Tibial artery (tissue), 4 donors: Measurements from ENCODE around the gene PCK1.

Source experiments
- DNase-seq, 2 donors: peaks; one replicate each; pipeline ENCODE4 v3.0.0-alpha.2; 2019
- H3K27ac ChIP-seq, 2 donors: fragments of 200-600 bp; sonication (generic) in 1 of 2; 1 replicate in 1 of 2; 2 replicates in 1 of 2; pipeline ENCODE4 v1.5.1; 2018 to 2019; ENCODE audit warnings: mild to moderate bottlenecking in 1 of 2
- H3K27me3 ChIP-seq, 2 donors: fragments of 200-600 bp; sonication (generic) in 1 of 2; one replicate each; pipeline versions ENCODE4 v1.5.1 to v1.6.0; 2016 to 2019
- H3K36me3 ChIP-seq, 3 donors: fragments of 200-600 bp; sonication (generic) in 2 of 3; one replicate each; pipeline ENCODE4 v1.5.1; 2016 to 2019; ENCODE audit warnings: mild to moderate bottlenecking in 2 of 3
- H3K4me1 ChIP-seq, 4 donors: fragments of 200-600 bp; sonication (generic) in 2 of 4; 1 replicate in 3 of 4; 2 replicates in 1 of 4; pipeline ENCODE4 v1.5.1; 2016 to 2019
- H3K4me3 ChIP-seq, 2 donors: fragments of 200-600 bp; sonication (generic) in 1 of 2; 1 replicate in 1 of 2; 2 replicates in 1 of 2; pipeline ENCODE4 v1.5.1; 2018 to 2019; ENCODE audit warnings: mild to moderate bottlenecking in 2 of 2
- H3K9me3 ChIP-seq, 3 donors: fragments of 200-600 bp; sonication (generic) in 1 of 3; one replicate each; pipeline ENCODE4 v1.5.1; 2016 to 2019
- CTCF ChIP-seq, 2 experiments: fragments of 200-600 bp in 1 of 2; fragments of 450-650 bp in 1 of 2; IDR thresholded peaks; one replicate each; pipeline ENCODE4 v1.5.1; 2017 to 2019; ENCODE audit warnings: antibody characterized with exemption in 2 of 2, mild to moderate bottlenecking in 1 of 2, moderate library complexity in 1 of 2
- intact Hi-C: fragments of 100-400 bp; cut with DNase I; formaldehyde crosslinking; loops from one replicate; pipeline ENCODE4 v1.15.0; 2023; ENCODE audit warnings: low total_unique reads

The PCK1 gene

DNA sequence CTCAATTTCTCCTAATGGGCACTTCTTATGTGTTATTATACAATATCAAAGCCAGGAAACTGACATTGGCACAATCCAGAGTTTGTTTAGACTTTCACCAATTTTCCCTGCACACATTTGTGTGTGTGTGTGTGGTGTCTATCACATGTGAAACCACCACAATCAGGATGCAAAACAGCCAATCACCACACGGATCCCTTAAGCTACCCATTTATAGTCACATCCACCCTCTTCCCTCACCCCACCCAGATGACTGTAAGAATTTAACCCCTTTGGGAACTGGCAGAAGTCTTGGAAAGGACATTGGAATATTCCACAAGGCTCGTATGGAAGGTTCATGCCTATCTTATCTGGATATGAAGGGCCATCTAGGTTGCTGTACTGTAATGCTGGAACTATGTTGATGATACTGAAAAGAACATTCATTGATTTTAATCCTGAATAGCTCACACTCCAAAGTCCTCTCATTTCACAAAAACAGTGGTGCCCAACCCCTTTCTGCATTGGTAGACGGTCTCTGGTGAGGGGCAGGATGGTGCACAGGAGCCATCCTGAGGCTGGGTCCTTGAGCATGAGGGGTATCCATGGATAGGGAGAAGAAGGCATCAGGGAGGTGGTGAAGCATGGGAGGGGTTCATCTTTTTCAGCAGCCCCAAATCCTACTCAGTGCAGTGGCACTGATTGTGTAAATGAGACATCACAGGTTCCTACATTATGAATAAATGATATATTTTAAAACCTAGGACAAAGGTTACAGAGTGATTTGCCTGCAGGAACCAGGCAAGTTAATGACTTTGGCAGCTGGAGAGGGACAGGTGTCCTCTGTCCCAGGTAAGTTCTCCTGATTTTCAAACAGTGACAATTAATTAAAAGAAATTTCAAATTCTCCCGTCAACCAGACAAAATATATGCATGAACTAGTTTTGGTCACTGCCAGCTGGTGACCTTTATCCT, 23.9 kb upstream of the PCK1 start:
- Histone ChIP-seq H3K4me1 (no peaks in the 10 kb centered on the region), H3K27me3 (peaks cover 0 to 6% of the 10 kb centered on the region in 2 donors), H3K27ac (no peak overlapping the region), H3K36me3 (no peaks in the 10 kb centered on the region), H3K4me3 (no peak overlapping the region), H3K9me3 (peaks cover 0 to 19% (median 0%) of the 10 kb centered on the region in 3 donors)
- DNase-seq: peak in 1 of 2 donors; percentile 2
- intact Hi-C loops: no loop called here
- no peak for TF ChIP-seq CTCF (IDR thresholded peaks at IDR 0.05)

GRCh38 chr20:57537822-57538221, 23.1 kb upstream of the PCK1 start:
- intact Hi-C loops: no loop called here
- no peak for DNase-seq
- no peak for TF ChIP-seq CTCF (IDR thresholded peaks at IDR 0.05)
- Histone ChIP-seq H3K9me3 (peaks cover 0 to 19% (median 0%) of the 10 kb centered on the region in 3 donors), H3K4me1 (no peaks in the 10 kb centered on the region), H3K36me3 (no peaks in the 10 kb centered on the region), H3K27me3 (peaks cover 0 to 6% of the 10 kb centered on the region in 2 donors), H3K4me3 (no peak overlapping the region), H3K27ac (no peak overlapping the region)

DNA sequence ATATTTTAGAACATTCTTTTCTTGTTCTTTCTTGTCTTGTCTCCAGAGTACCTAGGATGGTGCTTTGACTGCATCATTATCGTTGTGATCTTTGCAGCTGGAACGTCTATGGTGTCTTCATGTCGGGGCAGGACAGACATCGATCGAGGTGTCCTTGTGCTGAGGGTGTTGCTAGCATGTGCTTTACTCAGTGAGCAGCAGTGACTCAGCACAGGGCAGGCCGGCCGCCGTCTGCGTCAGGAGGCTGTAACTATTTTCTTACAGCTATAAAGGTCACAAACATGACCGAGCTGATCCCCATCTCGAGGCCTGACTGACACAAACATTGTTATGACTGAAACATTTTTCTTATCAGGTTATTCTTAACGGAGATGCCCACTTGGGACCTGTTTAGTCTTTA, 21.0 kb upstream of the PCK1 start:
- peaks cover 0 to 19% (median 0%) of the 10 kb centered on the region in 3 donors for H3K9me3 ChIP-seq
- no peaks in the 10 kb centered on the region for H3K36me3 ChIP-seq
- H3K27ac ChIP-seq: no peak overlapping the region
- H3K27me3 ChIP-seq: peaks cover 0 to 6% of the 10 kb centered on the region in 2 donors
- no peak for TF ChIP-seq CTCF (IDR thresholded peaks at IDR 0.05)
- H3K4me3 ChIP-seq: no peak overlapping the region
- intact Hi-C loops: no loop called here
- no peaks in the 10 kb centered on the region for H3K4me1 ChIP-seq
- DNase-seq: peak in 1 of 2 donors; percentile 24

DNA sequence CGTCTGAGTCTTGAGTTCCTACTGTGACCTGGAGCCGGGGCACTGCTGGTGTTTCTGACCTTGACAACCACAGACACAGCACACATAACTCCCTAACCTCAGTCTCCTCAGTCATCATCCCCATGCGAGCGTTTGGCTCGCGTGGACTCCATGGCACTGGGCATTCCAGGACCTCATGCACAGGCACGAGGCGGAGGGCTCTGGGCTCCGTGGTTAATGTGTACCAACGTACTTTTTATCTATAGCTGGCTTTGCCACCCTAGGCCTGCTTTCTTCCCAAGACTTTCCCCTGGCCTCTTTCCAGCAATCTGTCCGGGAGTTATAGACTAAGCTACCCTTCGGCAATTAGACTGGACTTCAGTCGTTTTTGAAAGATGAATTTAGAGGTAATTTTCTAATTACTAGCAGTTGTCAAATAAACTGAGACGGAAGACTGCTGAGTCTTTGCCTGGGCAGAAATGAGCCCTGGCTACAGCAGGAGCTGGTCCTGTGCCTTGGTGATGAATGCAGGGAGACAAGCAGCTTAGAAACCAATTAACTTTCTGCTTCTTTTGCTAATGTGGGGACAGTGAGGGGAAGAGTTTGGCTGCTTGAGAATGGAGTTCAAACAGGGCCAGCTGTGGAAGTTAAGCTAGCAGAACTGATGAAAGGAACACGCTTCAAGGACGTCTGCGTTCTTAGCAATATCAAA, 19.9 kb upstream of the PCK1 start:
- peak in 1 of 2 donors; percentile 45 for DNase-seq
- Histone ChIP-seq H3K4me1 (no peaks in the 10 kb centered on the region), H3K9me3 (peaks cover 0 to 14% (median 0%) of the 10 kb centered on the region in 3 donors), H3K27ac (no peak overlapping the region), H3K36me3 (no peaks in the 10 kb centered on the region), H3K4me3 (no peak overlapping the region), H3K27me3 (peaks cover 0 to 3% of the 10 kb centered on the region in 2 donors)
- intact Hi-C loops: no loop called here
- no peak for TF ChIP-seq CTCF (IDR thresholded peaks at IDR 0.05)

DNA sequence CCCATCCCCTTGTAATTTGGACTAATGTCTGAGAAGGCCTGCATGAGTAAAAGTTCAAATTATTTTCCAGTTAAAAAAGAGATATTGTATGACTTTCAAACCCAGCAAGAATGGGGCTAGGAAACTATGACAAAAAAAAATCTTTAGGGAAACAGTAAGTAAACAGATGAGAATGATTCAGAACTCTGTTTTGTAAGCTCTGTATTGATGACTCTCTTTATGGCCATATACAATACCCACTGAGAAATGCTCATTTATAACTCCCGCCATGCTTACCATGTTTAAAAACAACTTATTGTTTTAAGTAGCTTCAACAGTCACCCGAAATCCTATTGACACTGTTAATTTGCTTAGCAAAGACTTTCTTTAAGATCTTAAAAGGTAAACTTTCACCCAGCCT, 17.2 kb upstream of the PCK1 start:
- intact Hi-C loops: no loop called here
- no peak for TF ChIP-seq CTCF (IDR thresholded peaks at IDR 0.05)
- Histone ChIP-seq H3K4me3 (no peak overlapping the region), H3K36me3 (no peaks in the 10 kb centered on the region), H3K27me3 (peaks cover 0 to 4% of the 10 kb centered on the region in 2 donors), H3K9me3 (no peaks in the 10 kb centered on the region), H3K27ac (no peak overlapping the region), H3K4me1 (no peaks in the 10 kb centered on the region)
- DNase-seq: no peak
